ENCODE data around the gene CRIP3.

DNA sequence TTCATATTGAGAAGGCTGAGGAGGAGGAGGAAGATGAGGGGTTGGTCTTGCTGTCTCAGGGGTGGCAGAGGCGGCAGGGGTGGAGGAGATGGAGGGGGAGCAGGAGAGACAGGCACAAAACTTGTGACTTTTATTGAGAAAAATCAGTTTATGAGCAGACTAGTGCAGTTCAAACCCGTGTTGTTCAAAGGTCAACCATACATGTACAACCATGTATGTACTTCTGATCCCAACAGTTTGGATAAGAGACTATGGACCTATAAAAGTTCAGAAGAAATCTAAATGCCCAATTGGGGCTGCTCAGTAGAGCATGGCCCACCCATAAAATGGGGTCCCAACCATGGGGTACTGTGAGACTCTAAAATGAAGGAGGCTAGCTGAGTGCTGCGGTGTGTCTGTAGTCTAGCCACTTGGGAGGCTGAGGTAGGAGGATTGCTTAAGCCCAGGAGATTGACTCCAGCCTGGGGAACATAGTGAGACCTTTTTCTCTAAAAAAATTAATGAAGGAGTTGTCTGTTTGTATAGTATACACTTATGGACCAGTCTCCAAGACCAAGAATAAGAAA, 18.2 kb downstream of the CRIP3 start:
- TF ChIP-seq, protein P1, sequence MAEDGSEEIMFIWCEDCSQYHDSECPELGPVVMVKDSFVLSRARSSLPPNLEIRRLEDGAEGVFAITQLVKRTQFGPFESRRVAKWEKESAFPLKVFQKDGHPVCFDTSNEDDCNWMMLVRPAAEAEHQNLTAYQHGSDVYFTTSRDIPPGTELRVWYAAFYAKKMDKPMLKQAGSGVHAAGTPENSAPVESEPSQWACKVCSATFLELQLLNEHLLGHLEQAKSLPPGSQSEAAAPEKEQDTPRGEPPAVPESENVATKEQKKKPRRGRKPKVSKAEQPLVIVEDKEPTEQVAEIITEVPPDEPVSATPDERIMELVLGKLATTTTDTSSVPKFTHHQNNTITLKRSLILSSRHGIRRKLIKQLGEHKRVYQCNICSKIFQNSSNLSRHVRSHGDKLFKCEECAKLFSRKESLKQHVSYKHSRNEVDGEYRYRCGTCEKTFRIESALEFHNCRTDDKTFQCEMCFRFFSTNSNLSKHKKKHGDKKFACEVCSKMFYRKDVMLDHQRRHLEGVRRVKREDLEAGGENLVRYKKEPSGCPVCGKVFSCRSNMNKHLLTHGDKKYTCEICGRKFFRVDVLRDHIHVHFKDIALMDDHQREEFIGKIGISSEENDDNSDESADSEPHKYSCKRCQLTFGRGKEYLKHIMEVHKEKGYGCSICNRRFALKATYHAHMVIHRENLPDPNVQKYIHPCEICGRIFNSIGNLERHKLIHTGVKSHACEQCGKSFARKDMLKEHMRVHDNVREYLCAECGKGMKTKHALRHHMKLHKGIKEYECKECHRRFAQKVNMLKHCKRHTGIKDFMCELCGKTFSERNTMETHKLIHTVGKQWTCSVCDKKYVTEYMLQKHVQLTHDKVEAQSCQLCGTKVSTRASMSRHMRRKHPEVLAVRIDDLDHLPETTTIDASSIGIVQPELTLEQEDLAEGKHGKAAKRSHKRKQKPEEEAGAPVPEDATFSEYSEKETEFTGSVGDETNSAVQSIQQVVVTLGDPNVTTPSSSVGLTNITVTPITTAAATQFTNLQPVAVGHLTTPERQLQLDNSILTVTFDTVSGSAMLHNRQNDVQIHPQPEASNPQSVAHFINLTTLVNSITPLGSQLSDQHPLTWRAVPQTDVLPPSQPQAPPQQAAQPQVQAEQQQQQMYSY (CRISPR knock-in tag; IDR thresholded peaks at IDR 0.05): no peak
- TF ChIP-seq, protein P2, sequence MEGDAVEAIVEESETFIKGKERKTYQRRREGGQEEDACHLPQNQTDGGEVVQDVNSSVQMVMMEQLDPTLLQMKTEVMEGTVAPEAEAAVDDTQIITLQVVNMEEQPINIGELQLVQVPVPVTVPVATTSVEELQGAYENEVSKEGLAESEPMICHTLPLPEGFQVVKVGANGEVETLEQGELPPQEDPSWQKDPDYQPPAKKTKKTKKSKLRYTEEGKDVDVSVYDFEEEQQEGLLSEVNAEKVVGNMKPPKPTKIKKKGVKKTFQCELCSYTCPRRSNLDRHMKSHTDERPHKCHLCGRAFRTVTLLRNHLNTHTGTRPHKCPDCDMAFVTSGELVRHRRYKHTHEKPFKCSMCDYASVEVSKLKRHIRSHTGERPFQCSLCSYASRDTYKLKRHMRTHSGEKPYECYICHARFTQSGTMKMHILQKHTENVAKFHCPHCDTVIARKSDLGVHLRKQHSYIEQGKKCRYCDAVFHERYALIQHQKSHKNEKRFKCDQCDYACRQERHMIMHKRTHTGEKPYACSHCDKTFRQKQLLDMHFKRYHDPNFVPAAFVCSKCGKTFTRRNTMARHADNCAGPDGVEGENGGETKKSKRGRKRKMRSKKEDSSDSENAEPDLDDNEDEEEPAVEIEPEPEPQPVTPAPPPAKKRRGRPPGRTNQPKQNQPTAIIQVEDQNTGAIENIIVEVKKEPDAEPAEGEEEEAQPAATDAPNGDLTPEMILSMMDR (IDR thresholded peaks at IDR 0.05): no peak
- TF ChIP-seq, protein P3, sequence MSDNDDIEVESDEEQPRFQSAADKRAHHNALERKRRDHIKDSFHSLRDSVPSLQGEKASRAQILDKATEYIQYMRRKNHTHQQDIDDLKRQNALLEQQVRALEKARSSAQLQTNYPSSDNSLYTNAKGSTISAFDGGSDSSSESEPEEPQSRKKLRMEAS (CRISPR knock-in tag; IDR thresholded peaks at IDR 0.05): no peak
- TF ChIP-seq JUN (CRISPR knock-in tag; IDR thresholded peaks at IDR 0.05): no peak
- TF ChIP-seq, protein P4, sequence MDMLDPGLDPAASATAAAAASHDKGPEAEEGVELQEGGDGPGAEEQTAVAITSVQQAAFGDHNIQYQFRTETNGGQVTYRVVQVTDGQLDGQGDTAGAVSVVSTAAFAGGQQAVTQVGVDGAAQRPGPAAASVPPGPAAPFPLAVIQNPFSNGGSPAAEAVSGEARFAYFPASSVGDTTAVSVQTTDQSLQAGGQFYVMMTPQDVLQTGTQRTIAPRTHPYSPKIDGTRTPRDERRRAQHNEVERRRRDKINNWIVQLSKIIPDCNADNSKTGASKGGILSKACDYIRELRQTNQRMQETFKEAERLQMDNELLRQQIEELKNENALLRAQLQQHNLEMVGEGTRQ (CRISPR knock-in tag; IDR thresholded peaks at IDR 0.05): no peak
- no peak for TF ChIP-seq NFYB (CRISPR knock-in tag; conservative IDR thresholded peaks at IDR 0.05; ENCODE audit: low read depth)

Data from WTC11 (cell line).